Muscle of arm (tissue), 14 donors: ENCODE results near the gene PRELID2. TPM values are rescaled to one million over a fixed set of nuclear protein-coding genes. Genes with fewer than 3 reads are reported as not detected.
"Not testable (repeated sequence)": the region's sequence is repeated elsewhere in the genome, so short reads cannot be mapped to it uniquely, and the experiment has no call there.

Experiments
- DNase-seq: peaks from one replicate; pipeline ENCODE4 v3.0.0-alpha.2; 2013
- long read RNA-seq, 11 donors: transcript quantifications; one replicate each; lab custom pipeline, GENCODE V29; 2026
- polyA plus RNA-seq, 12 donors: library from polyadenylated mRNA; unstranded; fragments of 120-200 nt; gene quantifications; one replicate each; pipeline ENCODE4 v1.2.1, GENCODE V29; 2013; ENCODE audit not compliant: insufficient read length in 12 of 12

The PRELID2 gene
- polyA plus RNA-seq, result 10 to 100 TPM in 1 of 12 donors, 1 to 10 TPM in 10, not detected in 1; 3.0 to 12.2 (median 3.3) TPM
- long read RNA-seq, donor 1, transcript PRELID2-202 (8 exons, 1,102 nt), result major isoform, 7 of 29 reads
- long read RNA-seq, donor 1, partial matches to known transcripts, result 8 of 29 reads
- long read RNA-seq, donor 1, other reads (novel, unspliced or antisense), result 13 of 29 reads
- long read RNA-seq, donor 2, result 0 reads
- long read RNA-seq, donor 3, partial matches to known transcripts, result 0 of 1 reads
- long read RNA-seq, donor 3, other reads (novel, unspliced or antisense), result 0 of 1 reads
- long read RNA-seq, donor 4, result 0 reads
- long read RNA-seq, donor 5, result 0 reads
- long read RNA-seq, donor 6, result 0 reads
- long read RNA-seq, donor 7, result 0 reads
- long read RNA-seq, donor 8, partial matches to known transcripts, result 0 of 1 reads
- long read RNA-seq, donor 8, other reads (novel, unspliced or antisense), result 0 of 1 reads
- long read RNA-seq, donor 9, result 0 reads
- long read RNA-seq, donor 10, result 0 reads
- long read RNA-seq, donor 11, partial matches to known transcripts, result 0 of 1 reads
- long read RNA-seq, donor 11, other reads (novel, unspliced or antisense), result 0 of 1 reads

GRCh38 chr5:145834917-145835847 is at the start of gene PRELID2:
PRELID2 (minus strand) TSS chr5:145835342; CDS start chr5:145835251, 91 bp downstream.
- DNase-seq, result peak; percentile 84

GRCh38 chr5:145874765-145875164 is 39.6 kb upstream of the PRELID2 start:
- no peak for DNase-seq

- DNase-seq, result no peak
Observed at GRCh38 chr5:145872914-145873313, 37.8 kb upstream of the PRELID2 start, which contains the start of gene GRXCR2. GRXCR2 (minus strand) TSS chr5:145873014; CDS start chr5:145872968, 46 bp downstream.

GRCh38 chr5:145872486-145872885 is 37.3 kb upstream of the PRELID2 start:
- no peak for DNase-seq

- DNase-seq, result no peak
Observed at GRCh38 chr5:145869753-145870152, 34.6 kb upstream of the PRELID2 start.

GRCh38 chr5:145867806-145868205 is 32.7 kb upstream of the PRELID2 start:
- no peak for DNase-seq

- DNase-seq, result not testable (repeated sequence)
Observed at GRCh38 chr5:145864432-145864831, 29.3 kb upstream of the PRELID2 start.

- DNase-seq, result no peak
Observed at GRCh38 chr5:145863003-145863402, 27.9 kb upstream of the PRELID2 start.

GRCh38 chr5:145859897-145860296 is 24.8 kb upstream of the PRELID2 start:
- no peak for DNase-seq

GRCh38 chr5:145859453-145859852 is 24.3 kb upstream of the PRELID2 start:
- no peak for DNase-seq

GRCh38 chr5:145858959-145859358 is 23.8 kb upstream of the PRELID2 start:
- DNase-seq, result no peak

GRCh38 chr5:145856285-145856818 is 21.2 kb upstream of the PRELID2 start:
- DNase-seq, result peak; percentile 56

GRCh38 chr5:145855763-145856267 is 20.7 kb upstream of the PRELID2 start:
- DNase-seq, result no peak

GRCh38 chr5:145854651-145855258 is 19.6 kb upstream of the PRELID2 start:
- no peak for DNase-seq

GRCh38 chr5:145853781-145854376 is 18.7 kb upstream of the PRELID2 start:
- no peak for DNase-seq

- DNase-seq, result no peak
Observed at GRCh38 chr5:145852990-145853389, 17.8 kb upstream of the PRELID2 start.

GRCh38 chr5:145848854-145849253 is 13.7 kb upstream of the PRELID2 start:
- DNase-seq, result no peak

GRCh38 chr5:145847499-145848497 is 12.7 kb upstream of the PRELID2 start:
- DNase-seq, result no peak

GRCh38 chr5:145846081-145846480 is 10.9 kb upstream of the PRELID2 start:
- no peak for DNase-seq
